Measurements from ENCODE around the gene RAET1L.

- TF ChIP-seq CTCF (conservative IDR thresholded peaks at IDR 0.05) (no peak), ZFX (IDR thresholded peaks at IDR 0.05) (no peak)
Observed at GRCh38 chr6:150024646-150025155, 631 bp downstream of the RAET1L start.
